Upper lobe of left lung (tissue), 4 donors: ENCODE measurements around the gene FBP2.

ENCODE experiments used
- CTCF ChIP-seq, 6 experiments: fragments of 450-650 bp in 4 of 6; fragments of 200-600 bp in 2 of 6; sonication (generic) in 2 of 6; IDR thresholded peaks; one replicate each; pipeline ENCODE4 v1.5.1; 2016 to 2019; ENCODE audit warnings: antibody characterized with exemption in 6 of 6
- EP300 ChIP-seq, 4 donors: sonication (generic); formaldehyde crosslinking; IDR thresholded peaks; one replicate each; pipeline ENCODE4 v1.5.1; 2017; ENCODE audit warnings: antibody characterized with exemption in 4 of 4, control low read depth in 2 of 4
- POLR2A ChIP-seq, 4 donors: fragments of 450-650 bp; IDR thresholded peaks; one replicate each; pipeline ENCODE4 v1.5.1; 2016 to 2017; ENCODE audit warnings: antibody characterized with exemption in 4 of 4, mild to moderate bottlenecking in 2 of 4
- POLR2AphosphoS5 ChIP-seq, 2 donors: sonication (generic); formaldehyde crosslinking; IDR thresholded peaks; one replicate each; pipeline ENCODE4 v1.5.1; 2017; ENCODE audit warnings: antibody characterized with exemption in 2 of 2

DNA sequence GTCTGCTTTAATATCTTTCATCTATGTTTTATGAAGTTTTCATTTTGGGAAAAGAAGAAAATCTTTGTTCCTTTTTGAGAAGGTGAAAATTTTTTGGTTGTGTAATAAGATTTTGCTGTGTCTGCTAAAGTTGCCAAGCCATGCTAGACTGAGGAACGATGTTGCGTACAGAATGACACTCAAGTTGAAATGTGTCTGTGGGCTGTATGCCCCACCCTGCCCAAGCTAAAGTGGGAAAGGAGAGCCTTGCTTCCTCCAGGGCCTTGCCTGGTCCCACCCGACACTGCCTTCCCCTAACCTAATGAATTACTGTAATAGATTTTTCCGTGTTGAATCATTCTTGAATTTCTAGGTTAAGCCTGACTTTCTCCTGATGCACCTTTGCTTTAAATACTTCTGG, 36.2 kb downstream of the FBP2 start:
- no peak for TF ChIP-seq CTCF (IDR thresholded peaks at IDR 0.05)
- no peak for TF ChIP-seq POLR2A (IDR thresholded peaks at IDR 0.05)
- no peak for TF ChIP-seq POLR2AphosphoS5 (IDR thresholded peaks at IDR 0.05)
- TF ChIP-seq EP300 (IDR thresholded peaks at IDR 0.05), result no peak
